Fibroblast of the conjunctiva (primary cell): ENCODE measurements around the gene DGKE.

ENCODE experiments used
- DNase-seq: peaks from one replicate; pipeline ENCODE4 v3.0.0-alpha.2; 2010; ENCODE audit warnings: low read depth

Gene DGKE

DNA sequence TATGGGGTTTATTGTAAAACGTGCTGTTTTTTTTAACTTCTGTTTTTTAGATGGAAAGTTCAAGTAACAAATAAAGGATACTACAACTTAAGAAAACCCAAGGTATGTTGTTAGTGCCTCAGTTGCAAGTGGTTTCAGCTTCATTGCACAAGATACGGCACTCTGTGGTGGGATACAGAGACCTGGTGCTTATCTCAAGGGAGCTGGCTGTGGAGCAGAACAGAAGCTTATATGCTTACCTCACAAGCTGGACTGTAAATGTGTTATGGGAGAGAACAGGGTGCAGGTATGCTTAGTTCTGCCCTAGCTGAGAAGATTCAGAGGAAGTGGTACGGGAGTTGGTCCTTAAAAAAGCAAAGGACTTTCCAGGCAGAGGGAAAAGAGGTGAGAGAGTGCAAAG is 15.2 kb downstream of the DGKE start:
- DNase-seq, result no peak

- no peak for DNase-seq
Observed at GRCh38 chr17:56850591-56850990, 16.6 kb downstream of the DGKE start.

DNA sequence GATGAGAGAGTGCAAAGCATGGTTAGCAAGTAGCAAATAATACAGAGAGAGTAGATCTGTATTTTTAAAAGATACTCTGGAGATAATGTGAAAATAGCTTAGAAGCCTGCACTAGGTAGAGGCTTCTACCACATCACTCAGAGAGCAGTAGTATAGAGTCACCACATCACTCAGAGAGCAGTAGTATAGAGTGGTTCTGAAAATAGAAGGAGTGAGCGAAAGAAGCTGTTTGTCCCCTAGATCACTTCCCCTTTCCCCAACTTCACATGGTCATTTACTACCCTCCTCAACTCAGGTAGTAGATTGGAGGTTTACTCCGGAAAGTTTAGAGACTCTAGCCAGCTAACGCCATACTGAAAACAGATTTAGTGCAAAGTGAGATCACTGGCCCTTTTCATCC is 17.1 kb downstream of the DGKE start:
- no peak for DNase-seq

- DNase-seq, result no peak
Observed at GRCh38 chr17:56861899-56862298, 27.9 kb downstream of the DGKE start.

GRCh38 chr17:56863974-56864373 is 30.0 kb downstream of the DGKE start:
- DNase-seq, result no peak

- DNase-seq, result no peak
Observed at GRCh38 chr17:56866076-56866475, 32.1 kb downstream of the DGKE start.

- no peak for DNase-seq
Observed at GRCh38 chr17:56866496-56866895, 32.5 kb downstream of the DGKE start.

DNA sequence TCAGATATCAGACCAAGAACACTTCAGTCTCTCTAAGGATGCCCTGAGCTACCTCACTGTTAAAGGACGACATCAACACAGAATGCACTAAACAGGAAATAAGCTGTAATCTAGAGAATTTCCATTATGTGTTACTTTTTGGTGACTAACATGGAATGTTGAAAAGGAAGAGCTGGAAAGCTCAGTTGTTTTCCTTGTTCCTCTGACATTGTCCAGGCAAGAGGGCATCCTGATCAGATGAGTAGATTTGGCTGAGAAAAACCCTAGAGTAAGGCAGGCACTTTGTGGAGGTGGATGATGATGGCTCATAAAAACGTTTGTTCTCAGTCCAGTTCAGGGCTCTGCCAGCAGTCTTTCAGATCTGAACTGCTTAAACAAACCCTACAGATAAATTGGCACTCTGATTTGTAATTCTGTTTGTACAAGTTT is 34.0 kb downstream of the DGKE start:
- DNase-seq, result no peak

DNA sequence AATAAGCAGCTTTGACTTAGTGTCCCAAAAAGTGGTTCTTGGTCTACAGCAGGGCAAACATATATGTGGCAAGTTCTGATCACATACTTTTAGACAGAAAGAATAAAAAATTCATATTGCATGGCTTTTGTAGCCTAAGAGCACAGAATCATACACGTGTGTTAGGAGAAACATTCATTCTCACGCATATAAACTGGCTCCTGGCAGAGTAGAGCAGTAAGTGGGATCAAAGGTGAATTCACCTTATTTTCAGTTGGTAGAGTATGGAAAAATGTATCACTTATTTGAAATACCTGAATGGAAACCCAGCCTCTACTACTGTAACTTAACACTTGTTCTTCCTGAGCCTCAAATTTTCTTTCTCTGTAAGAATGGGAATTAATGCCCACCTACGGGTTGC is 34.8 kb downstream of the DGKE start:
- DNase-seq, result no peak

GRCh38 chr17:56870081-56870651 is 36.2 kb downstream of the DGKE start:
- DNase-seq, result no peak

DNA sequence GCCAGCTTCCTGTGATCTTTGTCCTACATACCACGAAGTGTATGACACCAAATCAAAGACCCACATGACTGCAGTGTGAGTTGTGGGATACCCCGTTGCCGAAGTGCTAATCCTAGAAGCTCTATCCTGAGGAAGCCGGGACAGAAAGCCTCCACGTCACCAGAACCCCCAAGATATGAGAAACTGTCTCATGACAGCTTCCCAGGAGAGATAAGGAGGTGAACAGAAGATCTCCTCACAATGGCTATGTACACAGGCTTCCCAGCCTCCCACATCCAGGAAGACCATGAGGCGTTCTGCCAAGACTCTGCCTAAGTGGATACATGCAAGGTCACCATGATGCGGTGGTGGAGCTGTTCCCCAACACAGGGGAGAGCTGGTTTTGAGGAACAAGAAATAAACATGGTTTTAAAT is 42.8 kb downstream of the DGKE start:
- DNase-seq, result no peak

DNA sequence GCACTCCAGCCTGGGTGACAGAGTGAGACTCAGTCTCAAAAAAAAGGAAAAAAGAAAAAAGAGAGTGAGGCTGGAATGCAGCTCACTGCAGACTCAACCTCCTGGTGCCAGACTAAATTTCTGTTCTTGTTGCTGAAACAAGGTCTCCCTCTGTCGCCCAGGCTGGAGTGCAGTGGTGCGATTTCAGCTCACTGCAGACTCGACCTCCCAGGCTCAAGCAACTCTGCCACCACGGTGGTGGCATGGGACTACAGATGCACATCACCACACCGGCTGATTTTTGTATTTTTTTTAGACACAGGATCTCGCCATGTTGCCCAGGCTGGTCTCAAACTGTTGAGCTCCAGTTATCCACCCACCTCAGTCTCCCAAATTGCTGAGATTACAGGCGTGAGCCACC is 45.3 kb downstream of the DGKE start:
- no peak for DNase-seq

GRCh38 chr17:56880133-56880532 is 46.2 kb downstream of the DGKE start:
- no peak for DNase-seq

- DNase-seq, result no peak
Observed at GRCh38 chr17:56880571-56880970, 46.6 kb downstream of the DGKE start.

- no peak for DNase-seq
Observed at GRCh38 chr17:56881685-56882295, 47.8 kb downstream of the DGKE start.

DNA sequence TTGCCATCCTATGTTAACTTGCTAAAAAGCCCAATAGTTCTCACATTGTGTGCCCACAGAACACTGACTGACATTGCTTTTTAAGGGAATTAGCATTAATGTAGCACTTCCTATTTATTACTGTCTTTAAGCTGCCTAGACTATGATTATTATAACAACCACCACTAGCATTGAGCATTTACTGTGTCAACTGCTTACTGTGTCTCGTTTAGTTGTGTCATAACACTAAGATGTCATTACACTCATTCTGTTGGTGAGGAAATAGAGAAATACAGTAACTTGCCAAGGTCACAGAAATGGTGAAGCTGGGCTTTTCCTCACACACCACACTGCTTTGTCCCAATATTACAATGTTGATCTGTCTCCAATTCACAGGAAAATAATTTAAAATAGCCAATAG is 49.7 kb downstream of the DGKE start:
- DNase-seq, result no peak

- DNase-seq, result no peak
Observed at GRCh38 chr17:56884483-56885311, 50.7 kb downstream of the DGKE start.

GRCh38 chr17:56885312-56885657 is 51.3 kb downstream of the DGKE start:
- no peak for DNase-seq

- DNase-seq, result no peak
Observed at GRCh38 chr17:56886288-56886731, 52.4 kb downstream of the DGKE start.

DNA sequence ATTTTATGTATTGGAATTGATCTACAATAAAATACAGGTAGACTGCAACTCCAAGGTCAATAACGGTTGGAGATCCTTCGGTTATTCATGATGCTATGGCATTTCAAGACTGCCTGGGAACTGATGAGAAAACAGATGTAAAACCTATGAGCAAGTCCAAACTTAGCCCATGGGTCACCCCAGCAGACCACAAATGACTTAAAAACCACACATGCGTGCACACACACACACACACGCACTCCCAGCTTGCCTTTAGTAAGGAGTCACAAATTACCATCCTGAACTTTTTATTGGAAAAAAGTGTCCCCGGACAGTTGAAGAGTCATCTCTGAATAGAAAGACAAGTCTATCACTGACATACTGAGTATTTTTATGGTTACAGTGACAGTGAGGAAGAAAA is 53.2 kb downstream of the DGKE start:
- DNase-seq, result no peak

DNA sequence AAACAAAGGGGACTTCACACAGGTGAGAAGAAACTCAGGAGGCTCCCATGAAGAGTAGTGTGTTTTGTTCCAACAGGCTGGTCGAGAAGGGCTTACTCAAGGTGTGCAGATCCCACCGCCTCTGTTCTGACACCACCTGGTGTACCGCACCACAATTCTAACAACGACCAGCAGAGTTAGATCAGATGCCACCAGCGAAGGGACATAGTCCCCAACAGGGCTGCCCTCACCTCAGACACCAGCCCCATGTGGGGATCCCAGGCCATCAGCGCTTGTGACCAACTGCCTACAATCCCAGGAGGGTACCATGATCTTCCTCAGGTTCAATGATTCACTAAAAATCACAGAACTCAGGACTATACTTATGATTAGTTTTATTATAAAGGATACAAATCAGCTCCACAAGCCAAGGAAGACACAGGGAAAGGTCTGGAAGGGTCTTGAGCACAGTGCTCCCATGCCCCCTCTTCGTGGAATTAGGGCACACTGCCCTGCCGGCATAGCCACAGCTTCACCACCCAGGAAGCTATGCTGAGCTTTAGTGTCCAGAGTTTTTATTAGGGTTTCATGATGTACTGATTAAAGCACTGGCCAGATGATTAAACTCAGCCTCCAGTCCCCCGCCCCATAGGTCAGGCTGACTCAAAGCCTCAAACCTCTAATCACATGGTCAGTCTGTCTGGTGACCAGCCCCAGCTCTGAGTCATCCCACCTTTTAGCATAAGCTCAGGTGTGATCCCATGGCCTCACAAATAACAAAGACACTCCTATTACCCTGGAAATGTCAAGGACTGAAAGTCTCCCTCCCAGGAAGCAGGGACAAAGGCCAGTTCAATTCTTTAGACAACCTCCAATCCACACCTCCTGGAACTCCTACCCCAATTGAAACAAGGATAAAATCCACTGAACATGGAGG is 53.9 kb downstream of the DGKE start:
- no peak for DNase-seq

- DNase-seq, result no peak
Observed at GRCh38 chr17:56890390-56890789, 56.4 kb downstream of the DGKE start.
